BLaER1 treated with 17β-estradiol and CSF1 and Interleukin-3, amounts not matched to agents 10 nM and 100 nM (cell line): ENCODE measurements around the gene PRRG1.
"Not testable (repeated sequence)": the region's sequence is repeated elsewhere in the genome, so short reads cannot be mapped to it uniquely, and the experiment has no call there.

Source experiments
- H3K27ac ChIP-seq, 11 experiments: shearing (Covaris generic); formaldehyde crosslinking; 2 replicates each; pipeline ENCODE4 v1.8.1; 2022
- H3K27me3 ChIP-seq, 11 experiments: shearing (Covaris generic); formaldehyde crosslinking; 2 replicates each; pipeline ENCODE4 v1.8.1; 2022
- H3K36me3 ChIP-seq, 11 experiments: shearing (Covaris generic); formaldehyde crosslinking; 2 replicates each; pipeline ENCODE4 v1.8.1; 2022
- H3K4me1 ChIP-seq, 10 experiments: shearing (Covaris generic); formaldehyde crosslinking; 2 replicates each; pipeline ENCODE4 v1.8.1; 2022
- H3K4me2 ChIP-seq, 11 experiments: shearing (Covaris generic); formaldehyde crosslinking; 2 replicates each; pipeline ENCODE4 v1.8.1; 2022
- H3K4me3 ChIP-seq, 10 experiments: shearing (Covaris generic); formaldehyde crosslinking; 2 replicates each; pipeline ENCODE4 v1.8.1; 2022
- H3K9ac ChIP-seq, 11 experiments: shearing (Covaris generic); formaldehyde crosslinking; 2 replicates each; pipeline ENCODE4 v1.8.1; 2022
- H3K9me3 ChIP-seq, 11 experiments: shearing (Covaris generic); formaldehyde crosslinking; replicated peaks in 1 of 11; 2 replicates each; pipeline ENCODE4 v1.8.1; 2022
- H4K20me1 ChIP-seq, 11 experiments: shearing (Covaris generic); formaldehyde crosslinking; 2 replicates each; pipeline ENCODE4 v1.8.1; 2022
- Cebpa-rat ChIP-seq, 11 experiments: shearing (Covaris generic); IDR thresholded peaks; 2 replicates each; pipeline ENCODE4 v1.8.1; 2022

The PRRG1 gene

DNA sequence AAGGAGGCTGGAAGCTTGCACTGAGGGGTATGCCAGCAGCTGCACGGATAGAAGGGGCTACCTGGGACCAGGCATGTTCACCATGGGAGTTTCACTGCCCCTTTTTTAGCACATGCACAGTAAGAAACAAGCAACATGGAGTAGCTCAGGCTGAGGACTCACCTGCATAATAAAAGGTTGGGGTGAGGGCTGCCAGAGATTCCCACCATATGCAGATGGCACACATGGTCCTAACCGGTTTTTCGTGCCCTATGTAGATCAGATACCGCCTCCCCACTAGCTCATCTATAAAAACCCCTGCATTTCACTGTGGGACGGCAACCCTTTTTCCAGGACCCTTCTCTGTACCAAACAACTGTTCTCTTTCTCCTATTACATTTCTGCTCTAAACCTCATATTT, 125.3 kb downstream of the PRRG1 start:
- peaks cover 0 to 8% (median 0%) of the 10 kb centered on the region in 11 experiments; a peak in 2 of 22 replicates for H3K9me3 ChIP-seq
- H4K20me1 ChIP-seq: no peaks in the 10 kb centered on the region
- no peak overlapping the region for H3K27ac ChIP-seq
- no peak overlapping the region for H3K9ac ChIP-seq
- H3K4me2 ChIP-seq: no peak overlapping the region
- H3K36me3 ChIP-seq: no peaks in the 10 kb centered on the region
- no peak overlapping the region for H3K4me3 ChIP-seq
- no peak for TF ChIP-seq Cebpa-rat (IDR thresholded peaks at IDR 0.05)
- H3K27me3 ChIP-seq: no peaks in the 10 kb centered on the region
- no peaks in the 10 kb centered on the region for H3K4me1 ChIP-seq

DNA sequence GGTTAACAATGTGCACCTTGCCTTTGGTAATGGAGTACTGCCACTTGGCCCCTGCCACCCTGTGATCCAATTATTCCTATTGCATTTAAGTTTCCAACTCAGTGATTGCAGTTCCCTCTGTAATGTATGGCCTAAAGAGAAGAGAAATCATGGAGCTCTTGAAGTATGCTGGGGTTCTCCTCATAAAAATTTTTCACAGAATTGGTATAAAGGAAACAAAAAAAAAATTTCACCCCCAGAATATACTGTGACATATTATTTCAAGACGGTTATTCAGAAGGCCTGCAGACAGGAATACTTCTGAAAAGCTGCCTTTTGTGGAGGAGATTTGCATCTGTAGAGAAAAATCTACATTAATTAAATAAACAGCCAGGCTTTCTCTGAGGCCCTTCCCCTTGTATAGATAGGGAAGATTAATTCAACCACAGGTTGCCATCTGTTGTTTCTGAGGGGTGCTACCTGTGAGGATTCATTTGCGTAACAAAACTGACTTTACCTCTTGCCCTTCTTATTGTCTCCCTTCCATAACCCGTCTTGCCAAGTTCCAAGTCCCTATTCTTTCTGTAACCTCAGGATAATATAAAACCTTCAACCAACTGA, 127.5 kb downstream of the PRRG1 start:
- H3K27me3 ChIP-seq: no peaks in the 10 kb centered on the region
- no peak overlapping the region for H3K4me3 ChIP-seq
- TF ChIP-seq Cebpa-rat (IDR thresholded peaks at IDR 0.05): no peak
- H3K36me3 ChIP-seq: no peaks in the 10 kb centered on the region
- no peak overlapping the region for H3K9ac ChIP-seq
- no peak overlapping the region for H3K27ac ChIP-seq
- H3K4me2 ChIP-seq: no peak overlapping the region
- no peaks in the 10 kb centered on the region for H4K20me1 ChIP-seq
- no peaks in the 10 kb centered on the region for H3K4me1 ChIP-seq
- H3K9me3 ChIP-seq: no peaks in the 10 kb centered on the region

DNA sequence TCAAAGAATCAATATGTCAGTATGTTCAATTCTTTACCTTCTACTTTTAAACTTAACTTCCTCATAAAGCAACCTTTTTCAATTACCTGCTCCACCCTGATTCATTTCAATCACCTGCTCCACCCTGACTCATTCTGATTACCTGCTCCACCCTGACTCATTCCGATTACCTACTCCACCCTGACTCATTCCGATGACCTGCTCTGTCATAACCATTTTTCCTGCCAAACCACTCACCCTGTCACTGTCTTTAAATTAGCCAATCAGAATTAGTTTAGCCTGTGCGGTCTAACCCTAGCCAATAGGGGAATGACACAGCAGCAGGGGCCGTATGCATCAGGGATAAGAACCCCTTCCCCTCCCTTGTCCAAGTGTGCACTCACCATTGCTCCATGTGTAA, 135.2 kb downstream of the PRRG1 start:
- not testable (repeated sequence) for H3K4me1 ChIP-seq, H3K36me3 ChIP-seq, H3K27me3 ChIP-seq, H3K9me3 ChIP-seq, H3K4me3 ChIP-seq, H4K20me1 ChIP-seq, H3K27ac ChIP-seq, H3K9ac ChIP-seq, H3K4me2 ChIP-seq

DNA sequence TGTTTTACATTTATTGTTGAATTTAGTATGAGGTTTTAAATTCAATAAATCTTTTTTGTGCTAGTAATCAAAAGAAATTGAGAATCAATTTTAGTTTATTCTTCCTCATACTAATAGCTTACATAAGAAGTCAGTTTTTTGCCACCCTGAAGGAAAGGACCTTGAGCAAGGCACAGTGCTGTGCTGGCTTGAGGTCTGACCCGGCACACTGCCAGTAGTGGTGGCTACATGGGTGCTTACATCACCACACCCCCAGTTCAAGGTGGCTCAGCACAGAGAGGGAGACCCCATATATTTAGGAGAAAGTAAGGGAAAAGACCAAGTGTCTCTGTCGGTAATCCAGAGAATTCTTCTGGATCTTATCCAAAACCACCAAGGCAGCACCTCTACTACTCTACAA, 136.3 kb downstream of the PRRG1 start:
- no peak for TF ChIP-seq Cebpa-rat (IDR thresholded peaks at IDR 0.05)

DNA sequence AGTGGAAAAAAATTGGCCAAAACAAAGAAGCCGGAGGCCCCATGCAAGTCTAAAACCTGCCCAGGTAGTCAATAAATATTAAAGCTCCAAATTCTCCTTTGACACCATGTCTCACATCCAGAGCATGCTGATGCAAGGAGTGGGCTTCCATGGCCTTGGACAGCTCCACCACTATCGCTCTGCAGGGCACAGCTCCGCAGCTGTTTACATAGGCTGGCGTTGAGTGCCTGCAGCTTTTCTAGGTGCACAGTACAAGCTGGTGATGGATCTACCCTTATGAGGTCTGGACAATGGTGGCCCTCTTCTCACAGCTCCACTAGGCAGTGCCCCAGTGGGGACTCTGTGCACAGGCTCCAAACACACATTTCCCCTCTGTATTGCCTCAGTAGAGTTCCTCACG, 138.1 kb downstream of the PRRG1 start:
- TF ChIP-seq Cebpa-rat (IDR thresholded peaks at IDR 0.05): no peak
- no peaks in the 10 kb centered on the region for H3K27me3 ChIP-seq
- H3K27ac ChIP-seq: no peak overlapping the region
- H3K4me3 ChIP-seq: no peak overlapping the region
- no peak overlapping the region for H3K9ac ChIP-seq
- H4K20me1 ChIP-seq: no peaks in the 10 kb centered on the region
- no peaks in the 10 kb centered on the region for H3K36me3 ChIP-seq
- peaks cover 0 to 8% (median 3%) of the 10 kb centered on the region in 11 experiments; a peak in 3 of 22 replicates for H3K9me3 ChIP-seq
- H3K4me2 ChIP-seq: no peak overlapping the region
- H3K4me1 ChIP-seq: no peaks in the 10 kb centered on the region

More for the DNA sequence above, 136.3 kb downstream of the PRRG1 start:
- Histone ChIP-seq H3K27me3 (no peaks in the 10 kb centered on the region), H3K9ac (no peak overlapping the region), H3K4me3 (no peak overlapping the region), H3K36me3 (no peaks in the 10 kb centered on the region), H3K9me3 (no peaks in the 10 kb centered on the region; a peak in 1 of 22 replicates), H4K20me1 (no peaks in the 10 kb centered on the region), H3K4me2 (no peak overlapping the region), H3K27ac (no peak overlapping the region), H3K4me1 (no peaks in the 10 kb centered on the region)

DNA sequence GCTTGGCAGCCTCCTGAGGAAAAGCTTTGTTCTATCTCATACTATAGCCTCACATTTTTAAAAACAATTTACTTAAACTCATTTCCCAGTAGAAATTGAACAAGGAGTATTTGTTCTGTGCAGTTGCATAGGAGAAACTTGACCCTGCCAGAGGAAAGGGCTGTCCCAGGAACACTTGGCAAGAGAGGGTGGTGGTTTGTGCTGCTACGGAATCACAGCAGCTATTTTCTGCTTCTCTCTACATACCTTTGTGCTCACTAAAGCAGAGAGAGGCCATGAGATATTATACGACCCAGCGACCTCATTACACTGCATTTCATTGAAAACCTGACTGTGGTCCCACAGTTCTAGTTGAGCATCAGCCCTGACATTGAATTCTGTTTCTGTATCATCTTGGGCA, 139.2 kb downstream of the PRRG1 start:
- no peak for TF ChIP-seq Cebpa-rat (IDR thresholded peaks at IDR 0.05)
- Histone ChIP-seq H3K4me3 (no peak overlapping the region), H3K9ac (no peak overlapping the region), H3K9me3 (peaks cover 0 to 8% (median 3%) of the 10 kb centered on the region in 11 experiments; a peak in 3 of 22 replicates), H3K27me3 (no peaks in the 10 kb centered on the region), H3K4me1 (no peaks in the 10 kb centered on the region), H3K4me2 (no peak overlapping the region), H3K36me3 (no peaks in the 10 kb centered on the region), H4K20me1 (no peaks in the 10 kb centered on the region), H3K27ac (no peak overlapping the region)

DNA sequence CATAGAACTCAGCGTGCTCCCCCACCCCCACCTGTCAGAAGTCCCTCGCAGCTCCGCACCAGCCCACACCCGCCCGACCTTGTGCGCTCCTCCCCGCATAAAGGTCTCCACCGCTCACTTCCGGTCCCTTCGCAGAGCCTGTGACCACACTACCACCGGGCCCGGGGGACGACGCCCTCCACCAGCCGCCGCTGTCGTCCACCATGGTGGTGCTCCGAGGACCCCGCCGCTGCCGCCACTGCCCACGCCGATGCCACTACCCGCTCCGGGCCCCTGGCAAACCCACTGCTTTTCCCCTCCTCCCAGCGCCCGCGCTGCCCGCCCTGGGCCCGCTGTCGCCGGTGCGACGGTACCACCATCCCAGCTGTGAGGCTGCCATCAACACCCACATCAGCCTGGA, 142.5 kb downstream of the PRRG1 start:
- H3K4me1 ChIP-seq: no peaks in the 10 kb centered on the region
- H4K20me1 ChIP-seq: no peaks in the 10 kb centered on the region
- H3K27ac ChIP-seq: no peak overlapping the region
- no peaks in the 10 kb centered on the region for H3K36me3 ChIP-seq
- no peak for TF ChIP-seq Cebpa-rat (IDR thresholded peaks at IDR 0.05)
- H3K4me2 ChIP-seq: no peak overlapping the region
- peaks cover 0 to 8% (median 3%) of the 10 kb centered on the region in 11 experiments; a peak in 3 of 22 replicates for H3K9me3 ChIP-seq
- no peak overlapping the region for H3K9ac ChIP-seq
- H3K4me3 ChIP-seq: no peak overlapping the region
- no peaks in the 10 kb centered on the region for H3K27me3 ChIP-seq

DNA sequence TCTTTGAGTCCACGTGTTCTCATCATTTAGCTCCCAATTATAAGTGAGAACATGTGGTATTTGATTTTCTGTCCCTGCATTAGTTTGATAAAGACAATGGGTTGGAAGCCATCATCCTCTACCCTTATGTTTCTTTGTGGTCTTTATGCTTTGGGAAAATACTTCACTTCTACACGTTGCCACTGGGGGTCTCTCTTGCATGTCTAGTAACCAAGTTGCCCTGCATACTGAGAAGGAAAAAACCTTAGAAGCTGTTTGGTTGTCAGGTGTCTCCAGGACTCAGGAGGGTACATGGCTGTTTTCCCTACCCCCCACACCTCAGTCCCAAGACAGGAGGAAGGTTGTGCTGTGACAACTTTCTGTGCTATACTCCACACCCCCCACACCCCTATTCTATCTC, 146.6 kb downstream of the PRRG1 start:
- H3K27ac ChIP-seq, H3K4me1 ChIP-seq, H3K4me2 ChIP-seq, H3K9ac ChIP-seq, H3K36me3 ChIP-seq, H3K27me3 ChIP-seq, H3K4me3 ChIP-seq, H4K20me1 ChIP-seq, H3K9me3 ChIP-seq: not testable (repeated sequence)

DNA sequence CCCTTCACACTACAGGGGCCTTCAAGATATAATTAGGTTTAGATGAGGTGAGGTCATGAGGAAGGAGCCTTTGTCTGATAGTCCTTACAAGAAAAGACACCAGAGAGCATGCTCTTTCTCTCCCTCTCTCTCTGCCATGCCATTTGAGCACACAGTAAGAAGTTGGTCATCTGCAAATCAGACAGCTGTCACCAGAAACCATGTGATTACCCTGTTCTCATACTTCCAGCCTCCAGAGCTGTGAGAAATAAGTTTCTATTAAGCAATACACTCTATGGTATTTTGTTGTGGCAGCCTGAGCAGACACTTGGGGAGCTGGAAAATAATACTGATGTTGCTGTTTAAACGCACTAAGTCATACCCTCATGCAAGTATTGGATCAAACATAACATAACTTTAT, 148.0 kb downstream of the PRRG1 start:
- H4K20me1 ChIP-seq, H3K4me1 ChIP-seq, H3K27ac ChIP-seq, H3K4me3 ChIP-seq, H3K9ac ChIP-seq, H3K36me3 ChIP-seq, H3K4me2 ChIP-seq, H3K9me3 ChIP-seq, H3K27me3 ChIP-seq: not testable (repeated sequence)

DNA sequence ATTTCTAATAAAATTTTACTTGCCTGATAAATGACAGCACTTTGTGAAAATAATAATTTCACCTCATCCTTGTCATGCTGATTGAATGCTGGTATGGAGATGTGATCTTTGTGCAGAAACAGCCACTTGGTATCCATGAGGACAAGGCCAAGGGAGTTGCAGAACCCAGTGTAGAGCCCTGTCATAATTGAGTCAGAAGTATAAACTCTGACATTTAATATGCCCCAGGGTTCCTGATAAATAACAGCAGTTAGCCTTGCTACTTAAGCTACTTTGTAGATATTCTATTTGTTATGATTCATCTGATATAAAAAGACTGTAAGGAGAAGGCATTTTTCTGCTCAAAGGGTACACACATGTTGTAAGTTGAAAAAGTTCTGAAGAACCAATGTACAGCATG, 149.2 kb downstream of the PRRG1 start:
- H3K27ac ChIP-seq, H3K27me3 ChIP-seq, H3K9me3 ChIP-seq, H3K4me3 ChIP-seq, H3K4me1 ChIP-seq, H3K9ac ChIP-seq, H3K4me2 ChIP-seq, H3K36me3 ChIP-seq, H4K20me1 ChIP-seq: not testable (repeated sequence)

DNA sequence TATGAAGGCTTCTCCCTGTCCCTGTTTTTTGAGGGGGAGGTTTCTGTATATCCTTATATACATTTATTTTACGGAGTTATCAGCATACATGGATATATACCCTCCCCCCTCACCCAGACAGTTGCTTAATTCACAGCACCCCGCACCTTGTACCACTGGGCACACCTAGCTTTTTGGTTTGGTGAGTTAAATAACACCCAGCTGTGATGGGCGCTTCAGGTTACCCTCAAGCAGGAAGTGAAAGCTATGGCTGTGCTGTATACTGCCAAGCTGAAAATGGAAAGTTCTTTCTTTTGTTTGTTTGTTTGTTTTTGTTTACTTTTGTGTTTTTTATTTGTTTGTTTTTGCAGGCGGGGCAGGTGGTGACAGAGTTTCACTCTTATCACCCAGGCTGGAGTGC, 150.5 kb downstream of the PRRG1 start:
- H3K9ac ChIP-seq, H3K9me3 ChIP-seq, H3K27me3 ChIP-seq, H3K36me3 ChIP-seq, H4K20me1 ChIP-seq, H3K4me2 ChIP-seq, H3K4me3 ChIP-seq, H3K27ac ChIP-seq, H3K4me1 ChIP-seq: not testable (repeated sequence)
